WTC11 (cell line): ENCODE measurements around the gene EFCC1. TPM values are rescaled to one million over a fixed set of nuclear protein-coding genes. Genes with fewer than 3 reads are reported as not detected.

Source experiments
- ATAC-seq: fragments of 200-7000 bp; cut with Tn5 transposase; 2 replicates; pipeline ENCODE4 v1.10.0; 2021; ENCODE audit warnings: mild to moderate bottlenecking, moderate library complexity
- CTCF ChIA-PET: fragments of 300-600 bp; sonication (Branson Sonifier 250); formaldehyde crosslinking; loops from one replicate; lab custom pipeline; 2021; ENCODE audit warnings: antibody characterized with exemption; lab: Charles Lee
- POLR2A ChIA-PET: fragments of 350-600 bp; sonication (Branson Sonifier 250); formaldehyde crosslinking; loops from one replicate; lab custom pipeline; 2021; ENCODE audit warnings: antibody characterized with exemption; lab: Charles Lee
- DNase-seq: peaks from one replicate; pipeline ENCODE4 v3.0.0; 2021; ENCODE audit warnings: low spot score
- H3K27ac Mint-ChIP-seq: 2 replicates; pipeline ENCODE4 v1.8.0; 2021; ENCODE audit warnings: mixed read lengths
- H3K27me3 Mint-ChIP-seq: 2 replicates; pipeline ENCODE4 v1.8.0; 2021; ENCODE audit warnings: low read depth, mild to moderate bottlenecking, moderate library complexity, mixed read lengths
- H3K36me3 Mint-ChIP-seq: 2 replicates; pipeline ENCODE4 v1.8.0; 2021; ENCODE audit warnings: mixed read lengths
- H3K4me1 Mint-ChIP-seq: 2 replicates; pipeline ENCODE4 v1.8.0; 2022; ENCODE audit warnings: mixed read lengths
- H3K4me3 Mint-ChIP-seq: 2 replicates; pipeline ENCODE4 v1.8.0; 2021; ENCODE audit warnings: mild to moderate bottlenecking, moderate library complexity, mixed read lengths
- H3K9me3 Mint-ChIP-seq: 2 replicates; pipeline ENCODE4 v1.8.0; 2021; ENCODE audit warnings: mixed read lengths
- CBFB ChIP-seq: sonication (generic); formaldehyde crosslinking; IDR thresholded peaks from 2 replicates; pipeline ENCODE4 v1.8.1; 2022; ENCODE audit warnings: mild to moderate bottlenecking, low read depth, missing genetic modification reagents
- E2F1 ChIP-seq: sonication (generic); formaldehyde crosslinking; IDR thresholded peaks from 2 replicates; pipeline ENCODE4 v1.8.0; 2022; ENCODE audit warnings: mild to moderate bottlenecking, missing genetic modification reagents
- E2F5 ChIP-seq: sonication (generic); formaldehyde crosslinking; IDR thresholded peaks from 2 replicates; pipeline ENCODE4 v1.8.1; 2022; ENCODE audit warnings: mild to moderate bottlenecking, moderate library complexity, missing genetic modification reagents
- EMX1 ChIP-seq: fragments of 250-450 bp; sonication (Bioruptor Pico); IDR thresholded peaks from 2 replicates; pipeline ENCODE4 v1.8.0; 2021; ENCODE audit warnings: mild to moderate bottlenecking
- GRHL2 ChIP-seq: fragments of 250-450 bp; sonication (Bioruptor Pico); IDR thresholded peaks from 2 replicates; pipeline ENCODE4 v1.8.0; 2022; ENCODE audit warnings: mild to moderate bottlenecking, moderate library complexity; ENCODE audit not compliant: insufficient replicate concordance, severe bottlenecking
- HMGA2 ChIP-seq: fragments of 250-450 bp; sonication (Bioruptor Pico); IDR thresholded peaks from 2 replicates; pipeline ENCODE4 v1.4.0; 2021; ENCODE audit warnings: mild to moderate bottlenecking, moderate library complexity
- IRF2 ChIP-seq: sonication (generic); formaldehyde crosslinking; IDR thresholded peaks from 2 replicates; pipeline ENCODE4 v1.8.0; 2022; ENCODE audit warnings: low read depth, missing genetic modification reagents, borderline replicate concordance
- JUN ChIP-seq: sonication (generic); formaldehyde crosslinking; IDR thresholded peaks from 2 replicates; pipeline ENCODE4 v1.8.0; 2023; ENCODE audit warnings: mild to moderate bottlenecking, missing genetic modification reagents
- KAT7 ChIP-seq: sonication (generic); formaldehyde crosslinking; IDR thresholded peaks from 2 replicates; pipeline ENCODE4 v1.8.1; 2023; ENCODE audit warnings: missing genetic modification reagents, mild to moderate bottlenecking, borderline replicate concordance
- MYBL2 ChIP-seq: sonication (generic); formaldehyde crosslinking; IDR thresholded peaks from 2 replicates; pipeline ENCODE4 v1.8.1; 2023; ENCODE audit warnings: mild to moderate bottlenecking, moderate library complexity, missing genetic modification reagents
- NR2C2 ChIP-seq: sonication (generic); formaldehyde crosslinking; IDR thresholded peaks from 2 replicates; pipeline ENCODE4 v1.8.0; 2022; ENCODE audit warnings: mild to moderate bottlenecking, missing genetic modification reagents
- PRDM15 ChIP-seq: sonication (generic); formaldehyde crosslinking; IDR thresholded peaks from 2 replicates; pipeline ENCODE4 v1.8.0; 2022; ENCODE audit warnings: missing genetic modification reagents
- RORB ChIP-seq: fragments of 250-450 bp; sonication (Bioruptor Pico); IDR thresholded peaks from 2 replicates; pipeline ENCODE4 v1.9.0; 2021; ENCODE audit warnings: mild to moderate bottlenecking
- SOX15 ChIP-seq: fragments of 250-450 bp; sonication (Bioruptor Pico); IDR thresholded peaks from 2 replicates; pipeline ENCODE4 v1.9.0; 2021; ENCODE audit warnings: mild to moderate bottlenecking
- USF2 ChIP-seq: sonication (generic); formaldehyde crosslinking; IDR thresholded peaks from 2 replicates; pipeline ENCODE4 v1.8.1; 2023; ENCODE audit warnings: mild to moderate bottlenecking, missing genetic modification reagents, moderate library complexity
- ZMAT4 ChIP-seq: fragments of 250-450 bp; sonication (Bioruptor Pico); IDR thresholded peaks from 2 replicates; pipeline ENCODE4 v1.9.0; 2021; ENCODE audit warnings: mild to moderate bottlenecking
- ZNF138 ChIP-seq: sonication (generic); formaldehyde crosslinking; conservative IDR thresholded peaks from 2 replicates; pipeline ENCODE4 v1.8.1; 2022; ENCODE audit warnings: mild to moderate bottlenecking, moderate library complexity, missing genetic modification reagents
- ZNF232 ChIP-seq: sonication (generic); formaldehyde crosslinking; IDR thresholded peaks from 2 replicates; pipeline ENCODE4 v1.8.0; 2022; ENCODE audit warnings: mild to moderate bottlenecking, missing genetic modification reagents
- ZNF416 ChIP-seq: fragments of 250-450 bp; sonication (Bioruptor Pico); IDR thresholded peaks from 2 replicates; pipeline ENCODE4 v1.9.0; 2021; ENCODE audit warnings: mild to moderate bottlenecking, inconsistent platforms
- ZNF671 ChIP-seq: fragments of 250-450 bp; sonication (Bioruptor Pico); IDR thresholded peaks from 2 replicates; pipeline ENCODE4 v1.8.0; 2021; ENCODE audit warnings: mild to moderate bottlenecking
- total RNA-seq: library from RNA; stranded (reverse); gene quantifications from 3 replicates; pipeline ENCODE4 v1.2.3, GENCODE V29; 2021

The EFCC1 gene
- total RNA-seq, 1 experiment from 2014 or later: 0.31 TPM

GRCh38 chr3:129035360-129036221 lies 34.5 kb downstream of the EFCC1 start (continued):
- TF ChIP-seq PRDM15 (CRISPR knock-in tag) (no peak), E2F1 (CRISPR knock-in tag) (no peak), GRHL2 (CRISPR knock-in tag) (no peak)

GRCh38 chr3:129036222-129037092 lies 35.4 kb downstream of the EFCC1 start:
- CTCF ChIA-PET: interaction anchor here (1.2 to 2.5 kb wide), 4 partner anchors 9 to 66 kb away, joined by 4 to 10 read pairs (median 6); no protein-coding TSS in a partner anchor
- H3K27ac Mint-ChIP-seq: no peak overlapping the region
- peaks cover 9% of the 10 kb centered on the region for H3K4me1 Mint-ChIP-seq

More at GRCh38 chr3:129036222-129037092, 35.4 kb downstream of the EFCC1 start:
- Mint-ChIP-seq H3K27me3 (peaks cover 3% of the 10 kb centered on the region; the same call in 1 of the 2 replicates), H3K36me3 (no peaks in the 10 kb centered on the region)
- TF ChIP-seq ZMAT4: no peak
- no peak for TF ChIP-seq CBFB
- TF ChIP-seq SOX15 (CRISPR knock-in tag): no peak
- no peak for TF ChIP-seq MYBL2 (CRISPR knock-in tag)
- no peak for TF ChIP-seq KAT7 (CRISPR knock-in tag)
- no peak for TF ChIP-seq E2F1 (CRISPR knock-in tag)
- TF ChIP-seq E2F5 (CRISPR knock-in tag): no peak
- no peak for TF ChIP-seq ZNF232
- no peak for TF ChIP-seq ZNF671 (CRISPR knock-in tag)
- no peak for TF ChIP-seq ZNF416
- no peak for TF ChIP-seq EMX1 (CRISPR knock-in tag)
- TF ChIP-seq ZNF138 (CRISPR knock-in tag): no peak
- TF ChIP-seq RORB (CRISPR knock-in tag): no peak
- no peak for TF ChIP-seq IRF2 (CRISPR knock-in tag)
- no peak for TF ChIP-seq NR2C2 (CRISPR knock-in tag)
- no peak for TF ChIP-seq USF2 (CRISPR knock-in tag)
- TF ChIP-seq JUN (CRISPR knock-in tag): no peak
- TF ChIP-seq HMGA2 (CRISPR knock-in tag): no peak
- TF ChIP-seq, all 79 proteins: peak for 0
- POLR2A ChIA-PET: no interaction called here
- H3K4me3 Mint-ChIP-seq: no peak overlapping the region
- no peak for ATAC-seq
- H3K9me3 Mint-ChIP-seq: no peaks in the 10 kb centered on the region
- DNase-seq: no peak
